ENCODE measurements around the gene PCCA. TPM values are rescaled to one million over a fixed set of nuclear protein-coding genes. Genes with fewer than 3 reads are reported as not detected.
A peak's percentile ranks its signal among the peaks of the same experiment; 100 is the strongest.

PCCA gene
- total and polyA plus RNA-seq, 2 of the 13 experiments (the other 11 are each of a cell fraction or from before 2014, with no cell fraction given), result 15.0 to 32.2 TPM

DNA sequence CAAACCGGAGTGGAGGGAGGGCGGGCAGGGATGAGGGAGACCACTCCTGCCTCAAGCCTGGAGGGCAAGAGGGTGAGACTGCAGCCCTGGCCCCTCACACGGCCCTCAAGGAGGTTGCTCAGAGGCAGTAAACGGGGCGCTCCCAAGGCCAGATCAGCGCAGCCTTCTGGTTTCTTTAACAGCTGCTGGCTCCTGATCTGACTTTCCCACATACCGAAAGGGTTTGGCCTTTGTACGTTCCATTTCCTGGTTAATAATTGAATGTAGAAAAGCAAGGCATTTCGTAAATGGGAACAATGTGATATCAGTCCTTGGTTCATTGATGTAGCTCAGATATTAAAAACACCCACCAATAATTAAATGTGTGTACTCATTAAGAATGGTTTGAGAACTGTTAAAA, 428.2 kb downstream of the PCCA start (continued):
- no peak for TF ChIP-seq HCFC1 (IDR thresholded peaks at IDR 0.05; ENCODE audit: low read depth, low read length)
- no peak for TF ChIP-seq NFYC (CRISPR knock-in tag; IDR thresholded peaks at IDR 0.05)
- no peak for TF ChIP-seq ZNF331 (CRISPR knock-in tag; IDR thresholded peaks at IDR 0.05)
- no peak for TF ChIP-seq CENPX (CRISPR knock-in tag; IDR thresholded peaks at IDR 0.05)
- no peak for TF ChIP-seq CAMTA2 (CRISPR knock-in tag; IDR thresholded peaks at IDR 0.05; ENCODE audit: borderline replicate concordance)
- TF ChIP-seq ZNF224 (CRISPR knock-in tag; IDR thresholded peaks at IDR 0.05), result no peak
- no peak for TF ChIP-seq ZEB1 (IDR thresholded peaks at IDR 0.05; ENCODE audit: insufficient replicate concordance, low read depth)
- no peak for TF ChIP-seq HDAC1 (CRISPR knock-in tag; IDR thresholded peaks at IDR 0.05)
- no peak for TF ChIP-seq ZNF12 (CRISPR knock-in tag; IDR thresholded peaks at IDR 0.05)
- no peak for TF ChIP-seq ZBTB8A (CRISPR knock-in tag; IDR thresholded peaks at IDR 0.05; ENCODE audit: borderline replicate concordance, low read depth)
- no peak for TF ChIP-seq NCOA5 (CRISPR knock-in tag; IDR thresholded peaks at IDR 0.05)
- no peak for TF ChIP-seq DR1 (CRISPR knock-in tag; IDR thresholded peaks at IDR 0.05)
- TF ChIP-seq ZFP36L2 (CRISPR knock-in tag; IDR thresholded peaks at IDR 0.05), result no peak
- no peak for TF ChIP-seq ZNF746 (CRISPR knock-in tag; IDR thresholded peaks at IDR 0.05)
- TF ChIP-seq ZNF17 (CRISPR knock-in tag; IDR thresholded peaks at IDR 0.05), result no peak
- TF ChIP-seq, protein P1, sequence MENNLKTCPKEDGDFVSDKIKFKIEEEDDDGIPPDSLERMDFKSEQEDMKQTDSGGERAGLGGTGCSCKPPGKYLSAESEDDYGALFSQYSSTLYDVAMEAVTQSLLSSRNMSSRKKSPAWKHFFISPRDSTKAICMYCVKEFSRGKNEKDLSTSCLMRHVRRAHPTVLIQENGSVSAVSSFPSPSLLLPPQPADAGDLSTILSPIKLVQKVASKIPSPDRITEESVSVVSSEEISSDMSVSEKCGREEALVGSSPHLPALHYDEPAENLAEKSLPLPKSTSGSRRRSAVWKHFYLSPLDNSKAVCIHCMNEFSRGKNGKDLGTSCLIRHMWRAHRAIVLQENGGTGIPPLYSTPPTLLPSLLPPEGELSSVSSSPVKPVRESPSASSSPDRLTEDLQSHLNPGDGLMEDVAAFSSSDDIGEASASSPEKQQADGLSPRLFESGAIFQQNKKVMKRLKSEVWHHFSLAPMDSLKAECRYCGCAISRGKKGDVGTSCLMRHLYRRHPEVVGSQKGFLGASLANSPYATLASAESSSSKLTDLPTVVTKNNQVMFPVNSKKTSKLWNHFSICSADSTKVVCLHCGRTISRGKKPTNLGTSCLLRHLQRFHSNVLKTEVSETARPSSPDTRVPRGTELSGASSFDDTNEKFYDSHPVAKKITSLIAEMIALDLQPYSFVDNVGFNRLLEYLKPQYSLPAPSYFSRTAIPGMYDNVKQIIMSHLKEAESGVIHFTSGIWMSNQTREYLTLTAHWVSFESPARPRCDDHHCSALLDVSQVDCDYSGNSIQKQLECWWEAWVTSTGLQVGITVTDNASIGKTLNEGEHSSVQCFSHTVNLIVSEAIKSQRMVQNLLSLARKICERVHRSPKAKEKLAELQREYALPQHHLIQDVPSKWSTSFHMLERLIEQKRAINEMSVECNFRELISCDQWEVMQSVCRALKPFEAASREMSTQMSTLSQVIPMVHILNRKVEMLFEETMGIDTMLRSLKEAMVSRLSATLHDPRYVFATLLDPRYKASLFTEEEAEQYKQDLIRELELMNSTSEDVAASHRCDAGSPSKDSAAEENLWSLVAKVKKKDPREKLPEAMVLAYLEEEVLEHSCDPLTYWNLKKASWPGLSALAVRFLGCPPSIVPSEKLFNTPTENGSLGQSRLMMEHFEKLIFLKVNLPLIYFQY (CRISPR knock-in tag; IDR thresholded peaks at IDR 0.05; ENCODE audit: borderline replicate concordance), result no peak
- TF ChIP-seq, protein P2, sequence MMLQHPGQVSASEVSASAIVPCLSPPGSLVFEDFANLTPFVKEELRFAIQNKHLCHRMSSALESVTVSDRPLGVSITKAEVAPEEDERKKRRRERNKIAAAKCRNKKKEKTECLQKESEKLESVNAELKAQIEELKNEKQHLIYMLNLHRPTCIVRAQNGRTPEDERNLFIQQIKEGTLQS (CRISPR knock-in tag; IDR thresholded peaks at IDR 0.05), result no peak
- TF ChIP-seq ZBTB20 (CRISPR knock-in tag; IDR thresholded peaks at IDR 0.05; ENCODE audit: borderline replicate concordance, low read depth), result no peak
- TF ChIP-seq TMF1 (CRISPR knock-in tag; IDR thresholded peaks at IDR 0.05; ENCODE audit: low read depth), result no peak
- TF ChIP-seq, protein P3, sequence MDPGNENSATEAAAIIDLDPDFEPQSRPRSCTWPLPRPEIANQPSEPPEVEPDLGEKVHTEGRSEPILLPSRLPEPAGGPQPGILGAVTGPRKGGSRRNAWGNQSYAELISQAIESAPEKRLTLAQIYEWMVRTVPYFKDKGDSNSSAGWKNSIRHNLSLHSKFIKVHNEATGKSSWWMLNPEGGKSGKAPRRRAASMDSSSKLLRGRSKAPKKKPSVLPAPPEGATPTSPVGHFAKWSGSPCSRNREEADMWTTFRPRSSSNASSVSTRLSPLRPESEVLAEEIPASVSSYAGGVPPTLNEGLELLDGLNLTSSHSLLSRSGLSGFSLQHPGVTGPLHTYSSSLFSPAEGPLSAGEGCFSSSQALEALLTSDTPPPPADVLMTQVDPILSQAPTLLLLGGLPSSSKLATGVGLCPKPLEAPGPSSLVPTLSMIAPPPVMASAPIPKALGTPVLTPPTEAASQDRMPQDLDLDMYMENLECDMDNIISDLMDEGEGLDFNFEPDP (CRISPR knock-in tag; conservative IDR thresholded peaks at IDR 0.05), result no peak
- TF ChIP-seq, protein P4, sequence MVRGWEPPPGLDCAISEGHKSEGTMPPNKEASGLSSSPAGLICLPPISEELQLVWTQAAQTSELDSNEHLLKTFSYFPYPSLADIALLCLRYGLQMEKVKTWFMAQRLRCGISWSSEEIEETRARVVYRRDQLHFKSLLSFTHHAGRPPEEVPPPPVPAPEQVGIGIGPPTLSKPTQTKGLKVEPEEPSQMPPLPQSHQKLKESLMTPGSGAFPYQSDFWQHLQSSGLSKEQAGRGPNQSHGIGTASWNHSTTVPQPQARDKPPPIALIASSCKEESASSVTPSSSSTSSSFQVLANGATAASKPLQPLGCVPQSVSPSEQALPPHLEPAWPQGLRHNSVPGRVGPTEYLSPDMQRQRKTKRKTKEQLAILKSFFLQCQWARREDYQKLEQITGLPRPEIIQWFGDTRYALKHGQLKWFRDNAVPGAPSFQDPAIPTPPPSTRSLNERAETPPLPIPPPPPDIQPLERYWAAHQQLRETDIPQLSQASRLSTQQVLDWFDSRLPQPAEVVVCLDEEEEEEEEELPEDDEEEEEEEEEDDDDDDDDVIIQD (CRISPR knock-in tag; IDR thresholded peaks at IDR 0.05; ENCODE audit: low read depth), result peak; percentile 47; the same call in 1 of the 2 replicates
- TF ChIP-seq ZNF713 (CRISPR knock-in tag; IDR thresholded peaks at IDR 0.05), result no peak
- TF ChIP-seq, protein P5, sequence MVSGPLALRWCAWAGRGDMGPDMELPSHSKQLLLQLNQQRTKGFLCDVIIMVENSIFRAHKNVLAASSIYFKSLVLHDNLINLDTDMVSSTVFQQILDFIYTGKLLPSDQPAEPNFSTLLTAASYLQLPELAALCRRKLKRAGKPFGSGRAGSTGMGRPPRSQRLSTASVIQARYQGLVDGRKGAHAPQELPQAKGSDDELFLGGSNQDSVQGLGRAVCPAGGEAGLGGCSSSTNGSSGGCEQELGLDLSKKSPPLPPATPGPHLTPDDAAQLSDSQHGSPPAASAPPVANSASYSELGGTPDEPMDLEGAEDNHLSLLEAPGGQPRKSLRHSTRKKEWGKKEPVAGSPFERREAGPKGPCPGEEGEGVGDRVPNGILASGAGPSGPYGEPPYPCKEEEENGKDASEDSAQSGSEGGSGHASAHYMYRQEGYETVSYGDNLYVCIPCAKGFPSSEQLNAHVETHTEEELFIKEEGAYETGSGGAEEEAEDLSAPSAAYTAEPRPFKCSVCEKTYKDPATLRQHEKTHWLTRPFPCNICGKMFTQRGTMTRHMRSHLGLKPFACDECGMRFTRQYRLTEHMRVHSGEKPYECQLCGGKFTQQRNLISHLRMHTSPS (CRISPR knock-in tag; IDR thresholded peaks at IDR 0.05; ENCODE audit: low read depth), result no peak
- no peak for TF ChIP-seq REL (CRISPR knock-in tag; conservative IDR thresholded peaks at IDR 0.05)
